ENCODE data around the gene PTGFRN.

DNA sequence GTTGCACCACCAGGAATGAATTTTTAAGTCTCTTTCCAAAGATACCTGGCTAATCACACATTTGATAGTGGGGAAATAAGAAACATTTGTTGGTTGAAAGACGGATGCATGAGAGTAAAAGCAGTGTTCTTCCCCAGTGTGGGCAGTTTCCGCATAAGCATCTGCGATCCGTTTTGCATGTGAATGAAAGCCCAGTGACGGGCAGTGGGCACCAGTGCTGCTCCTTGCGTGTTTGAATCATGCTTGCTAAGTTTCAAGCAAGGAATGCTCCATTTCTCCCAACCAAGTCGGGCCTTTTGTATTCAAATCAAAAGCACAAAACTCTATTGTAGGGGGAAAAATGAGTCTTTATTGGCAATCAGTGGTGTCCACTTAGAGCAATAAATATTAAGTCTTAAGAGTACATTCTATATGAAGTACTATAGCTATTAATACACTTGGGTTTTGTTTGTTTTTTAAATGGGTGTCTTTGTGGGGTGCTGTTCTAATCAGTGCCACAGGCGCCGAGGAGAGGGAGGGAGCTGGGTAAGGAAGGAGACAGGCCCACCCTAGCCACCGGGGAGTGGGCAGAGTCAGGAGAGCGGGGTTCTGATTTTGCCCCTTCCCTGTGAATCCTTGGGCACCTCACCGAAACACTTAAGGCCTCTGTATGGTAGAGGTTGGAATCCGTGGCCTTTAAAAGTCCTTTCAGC is 750 bp upstream of the PTGFRN start:
- TF ChIP-seq EZH2 (IDR thresholded peaks at IDR 0.05) (no peak), POLR2AphosphoS5 (IDR thresholded peaks at IDR 0.05; ENCODE audit: borderline replicate concordance, low read depth, low read length) (no peak)

All from SK-N-MC (cell line).